ENCODE measurements around the gene BORCS8.
"Not testable (repeated sequence)": the region's sequence is repeated elsewhere in the genome, so short reads cannot be mapped to it uniquely, and the experiment has no call there.

Gene BORCS8

GRCh38 chr19:19179548-19180441 lies 12.2 kb downstream of the BORCS8 start:
- DNase-seq (ENCODE audit: low read depth) = no peak

GRCh38 chr19:19176950-19177349 lies 15.0 kb downstream of the BORCS8 start:
- DNase-seq (ENCODE audit: low read depth) = no peak

DNA sequence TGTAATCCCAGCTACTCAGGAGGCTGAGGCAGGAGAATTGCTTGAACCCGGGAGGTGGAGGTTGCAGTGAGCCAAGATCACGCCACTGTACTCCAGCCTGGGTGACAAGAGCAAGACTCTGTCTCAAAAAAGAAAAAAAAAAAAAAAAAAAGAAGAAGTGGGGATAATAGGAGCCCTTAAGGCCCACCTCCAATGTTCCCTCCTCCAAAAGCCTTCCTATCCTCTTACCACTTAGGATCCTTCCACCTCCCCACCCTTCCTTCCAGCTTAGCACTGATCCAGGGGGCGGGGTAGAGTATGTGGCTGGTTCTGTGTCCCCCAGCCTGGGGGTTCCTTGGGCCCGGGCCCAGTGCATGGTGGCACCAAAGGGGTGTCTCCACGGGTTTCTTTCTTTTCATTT lies 18.7 kb downstream of the BORCS8 start:
- DNase-seq (ENCODE audit: low read depth) = not testable (repeated sequence)

- peak; percentile 79 for DNase-seq (ENCODE audit: low read depth)
Measured at GRCh38 chr19:19171821-19172532, 20.0 kb downstream of the BORCS8 start.

DNA sequence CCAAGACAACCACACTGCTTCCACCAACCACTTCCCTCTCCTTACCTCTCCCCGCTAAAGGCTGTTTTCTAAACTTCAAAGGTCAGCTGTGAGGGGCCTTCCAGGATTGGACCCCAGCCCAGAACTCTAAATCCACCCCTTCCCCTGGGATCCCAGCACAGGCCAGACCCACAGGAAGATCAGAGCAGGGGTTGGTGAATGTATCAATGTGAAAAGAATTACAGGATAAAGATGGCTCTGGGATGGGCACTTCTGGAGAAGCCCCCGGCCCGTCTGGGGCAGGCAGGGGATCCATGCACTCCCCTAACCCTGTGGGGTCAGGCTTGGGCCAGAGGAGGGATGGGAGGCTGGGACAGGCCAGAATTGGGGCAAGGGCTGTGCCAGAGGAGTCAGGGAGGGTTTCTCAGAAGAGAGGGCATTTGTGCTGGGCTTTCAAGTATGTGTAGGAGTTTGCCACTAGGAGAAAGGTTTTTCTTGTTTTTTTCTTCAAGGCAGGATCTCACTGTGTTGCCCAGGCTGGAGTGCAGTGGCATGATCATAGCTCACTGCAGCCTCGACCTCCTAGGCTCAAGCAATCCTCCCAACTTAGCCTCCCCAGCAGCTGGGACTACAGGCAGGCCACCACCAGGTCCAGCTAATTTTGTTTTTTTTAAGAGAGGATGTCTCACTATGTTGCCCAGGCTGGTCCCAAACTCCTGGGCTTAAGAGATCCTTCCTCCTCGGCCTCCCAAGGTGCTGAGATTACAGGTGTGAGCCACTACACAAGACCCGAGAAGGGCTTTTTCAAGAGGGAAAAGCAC lies 20.9 kb downstream of the BORCS8 start:
- no peak for DNase-seq (ENCODE audit: low read depth)

DNA sequence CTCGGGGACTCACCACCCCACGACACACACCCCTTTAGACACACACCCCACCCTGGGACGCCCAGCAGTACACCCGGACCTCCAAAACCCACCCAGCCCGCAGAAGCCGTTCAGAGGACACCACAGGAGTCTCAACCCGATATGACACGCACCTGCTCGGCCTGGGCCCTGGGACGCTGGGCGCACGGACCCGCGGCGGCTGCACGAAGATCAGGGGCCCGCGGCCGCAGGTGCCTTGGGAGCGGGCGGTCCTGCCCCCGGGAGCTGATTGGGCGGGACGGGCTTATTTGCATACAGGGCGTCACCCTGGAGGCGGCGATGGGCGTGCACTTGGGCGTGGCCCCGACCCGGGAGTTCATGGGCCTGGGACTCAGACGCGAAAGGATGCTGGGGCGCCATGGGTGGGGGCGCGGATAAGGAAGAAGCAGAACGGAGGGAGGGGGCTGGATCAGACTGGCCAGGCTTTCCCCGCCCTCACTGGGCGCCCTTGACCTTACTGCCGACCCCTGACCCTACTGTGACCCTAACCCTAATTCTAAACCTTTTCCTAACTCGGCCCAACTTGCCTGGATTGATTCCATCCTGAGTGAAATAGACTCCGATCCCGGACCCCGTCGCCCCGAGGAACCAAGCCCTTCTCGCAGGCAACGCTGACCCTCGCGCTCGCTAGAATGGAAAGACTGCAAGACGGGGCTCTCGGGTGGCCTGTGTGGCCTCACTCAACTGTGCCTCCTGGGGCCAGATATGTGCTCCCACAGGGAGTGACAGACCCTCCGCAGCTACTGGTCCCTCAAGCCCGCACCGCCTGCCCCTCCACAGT lies 21.7 kb downstream of the BORCS8 start, which contains the start of gene MEF2B:
MEF2B (minus strand) TSS at position 211 of the 820 bp plus-strand sequence. CDS start 19,528 bp downstream, outside the sequence.
- peak; percentile 60 for DNase-seq (ENCODE audit: low read depth)

GRCh38 chr19:19169236-19170052 lies 22.5 kb downstream of the BORCS8 start:
- no peak for DNase-seq (ENCODE audit: low read depth)

DNA sequence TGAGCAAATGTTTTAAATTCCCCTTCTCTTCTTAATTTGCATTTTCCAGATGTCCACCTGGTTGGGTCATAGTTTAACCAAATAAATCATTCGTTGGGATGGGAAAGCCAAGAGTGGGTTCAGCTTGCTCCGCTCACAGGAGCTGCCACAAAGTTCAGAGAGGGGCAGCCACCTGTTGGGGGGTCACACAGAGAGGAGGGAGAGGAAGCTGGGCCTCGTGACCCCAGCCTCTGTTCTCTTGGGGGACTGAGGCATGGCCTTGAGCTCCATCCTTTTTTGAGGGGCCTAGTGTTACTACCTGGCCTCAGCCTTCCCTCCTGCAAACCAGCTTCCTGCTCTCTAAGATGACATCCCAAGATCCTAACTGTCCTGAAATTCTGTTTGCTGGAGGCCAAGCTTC lies 24.3 kb downstream of the BORCS8 start:
- DNase-seq (ENCODE audit: low read depth) = no peak

DNA sequence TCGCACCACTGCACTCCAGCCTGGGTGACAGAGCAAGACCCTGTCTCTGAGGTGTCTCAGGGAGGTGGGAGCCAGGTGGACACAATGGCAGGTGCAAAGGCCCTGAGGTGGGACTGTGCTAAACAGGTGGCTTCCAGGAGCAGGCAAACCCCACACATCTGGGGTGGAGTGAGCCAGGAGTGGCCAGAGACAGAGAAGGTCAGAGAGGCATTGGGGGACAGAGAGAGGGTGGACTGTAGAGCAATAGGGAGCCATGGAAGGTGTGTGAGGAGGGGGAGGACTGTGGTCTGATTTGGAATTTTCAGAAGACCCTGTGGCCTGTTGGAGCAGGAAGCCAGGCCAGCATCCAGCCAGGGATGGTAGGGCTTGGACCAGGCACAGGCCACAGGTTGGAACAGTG lies 26.6 kb downstream of the BORCS8 start:
- no peak for DNase-seq (ENCODE audit: low read depth)

GRCh38 chr19:19162495-19162894 lies 29.5 kb downstream of the BORCS8 start:
- DNase-seq (ENCODE audit: low read depth) = no peak

- no peak for DNase-seq (ENCODE audit: low read depth)
Measured at GRCh38 chr19:19160461-19161035, 31.4 kb downstream of the BORCS8 start.

DNA sequence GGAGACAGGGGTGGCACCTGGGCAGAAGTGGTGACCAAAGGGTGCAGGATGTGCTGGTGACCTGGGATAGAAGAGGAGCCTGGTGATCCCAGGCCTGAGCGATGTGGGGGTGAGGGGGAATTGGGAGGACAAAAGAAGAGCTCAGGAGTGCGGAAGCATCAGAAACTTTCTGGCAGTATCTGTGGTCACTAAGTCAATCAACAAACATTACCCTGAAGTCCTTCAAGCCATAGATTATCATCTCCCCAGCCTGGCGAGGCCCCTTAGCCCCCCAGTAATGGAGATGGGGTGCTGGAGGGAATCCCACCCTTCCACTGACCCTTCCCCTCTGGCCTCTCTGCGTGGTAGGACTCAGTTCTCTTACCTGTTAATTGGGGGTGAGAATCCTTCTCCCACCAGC lies 32.4 kb downstream of the BORCS8 start:
- DNase-seq (ENCODE audit: low read depth) = no peak

DNA sequence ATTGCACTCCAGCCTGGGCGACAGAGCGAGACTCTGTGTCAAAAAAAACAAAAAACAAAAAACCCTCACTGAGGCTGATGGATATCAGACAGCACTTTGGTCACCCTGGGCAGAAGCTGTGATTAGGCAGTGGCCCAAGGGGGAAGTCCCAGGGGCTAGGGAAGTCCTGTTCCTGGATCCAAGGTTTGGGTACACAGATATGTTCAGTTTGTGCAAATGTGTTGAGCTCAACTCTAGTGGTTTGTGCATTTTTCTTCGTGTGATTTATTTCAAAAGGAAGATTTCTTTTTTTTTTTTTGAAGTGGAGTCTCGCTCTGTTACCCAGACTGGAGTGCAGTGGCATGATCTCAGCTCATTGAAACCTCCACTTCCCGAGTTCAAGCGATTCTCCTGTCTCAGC lies 34.1 kb downstream of the BORCS8 start:
- no peak for DNase-seq (ENCODE audit: low read depth)

GRCh38 chr19:19155495-19156219 lies 36.3 kb downstream of the BORCS8 start:
- DNase-seq (ENCODE audit: low read depth) = no peak

GRCh38 chr19:19154768-19155494 lies 37.0 kb downstream of the BORCS8 start:
- DNase-seq (ENCODE audit: low read depth) = no peak

DNA sequence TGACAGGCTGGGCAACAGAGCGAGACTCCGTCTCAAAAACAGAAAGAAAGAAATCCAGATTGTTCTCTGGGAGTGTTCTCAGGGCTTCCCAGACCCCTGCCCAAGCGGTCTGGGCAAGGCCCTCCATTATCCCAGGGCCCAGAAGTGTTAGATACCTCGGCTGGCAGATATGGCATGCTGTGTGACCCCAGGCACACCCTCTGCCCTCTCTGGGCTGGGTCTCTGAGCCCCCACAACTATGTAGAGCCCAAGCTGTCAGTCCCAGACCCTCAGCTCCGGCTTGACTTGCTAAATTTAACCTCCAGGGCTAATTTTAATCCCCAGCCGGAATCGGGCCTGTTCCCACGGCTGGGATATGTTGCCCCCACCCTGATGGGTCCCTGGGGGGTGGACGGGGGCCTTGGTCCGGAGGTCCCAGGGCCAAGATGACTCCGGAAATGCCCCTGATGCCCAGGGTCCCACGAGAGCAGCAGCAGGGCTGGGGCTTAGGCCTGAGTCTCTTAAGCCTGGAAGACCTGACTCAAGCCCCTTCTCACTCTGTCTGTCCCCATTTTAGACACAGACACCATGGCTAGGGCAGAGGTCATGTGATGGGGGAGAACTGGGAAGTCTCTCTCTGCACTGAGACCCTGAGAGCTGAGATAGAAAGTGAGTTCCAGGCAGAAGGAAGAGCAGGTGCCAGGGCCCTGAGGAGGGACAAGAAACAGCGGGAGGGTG lies 39.1 kb downstream of the BORCS8 start:
- DNase-seq (ENCODE audit: low read depth) = no peak

- no peak for DNase-seq (ENCODE audit: low read depth)
Measured at GRCh38 chr19:19151418-19151817, 40.5 kb downstream of the BORCS8 start.

DNA sequence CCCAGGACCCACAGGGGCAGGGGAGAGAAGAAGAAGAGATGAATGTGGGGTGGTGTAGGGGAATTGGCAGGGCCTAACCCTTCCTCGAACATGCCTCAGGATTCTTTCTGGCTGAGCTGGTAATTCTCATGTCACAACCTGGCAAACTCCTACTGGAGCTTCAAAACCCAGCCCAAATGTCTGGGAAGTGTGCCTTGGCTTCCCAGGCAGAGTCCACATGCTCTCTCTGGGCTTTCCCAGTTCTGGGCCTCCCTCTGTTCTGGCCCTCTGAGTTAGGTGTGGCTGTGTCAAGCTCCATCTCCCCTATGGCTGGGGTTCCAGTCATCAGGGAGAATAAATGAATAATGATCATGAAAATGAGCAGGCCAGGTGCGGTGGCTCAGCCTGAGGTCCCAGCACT lies 42.5 kb downstream of the BORCS8 start:
- no peak for DNase-seq (ENCODE audit: low read depth)

Data from amniotic epithelial cell (primary cell).